ENCODE measurements around the gene B3GNT8.
"Not testable (repeated sequence)": the region's sequence is repeated elsewhere in the genome, so short reads cannot be mapped to it uniquely, and the experiment has no call there.

Gene B3GNT8

DNA sequence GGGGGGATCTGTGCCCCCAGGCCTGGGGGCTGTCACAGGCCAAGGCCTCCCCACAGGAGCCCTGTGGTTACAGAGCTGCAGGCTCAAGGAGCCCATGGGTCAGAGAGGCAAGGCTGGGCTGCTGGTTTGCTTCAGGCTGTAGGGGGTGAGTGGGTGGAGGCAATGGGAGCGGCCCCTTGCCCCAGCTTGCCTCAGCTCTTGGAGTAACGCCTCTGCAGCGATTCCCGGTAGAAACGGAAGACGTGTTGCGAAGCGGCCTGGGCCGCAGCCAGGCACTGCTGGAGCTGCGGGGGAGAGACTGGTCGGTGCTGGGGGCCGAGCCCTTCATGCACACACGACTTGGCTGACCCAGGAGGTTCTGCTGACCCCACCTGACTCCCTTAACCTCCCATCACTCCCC lies 40.7 kb downstream of the B3GNT8 start:
- DNase-seq (ENCODE audit: low read depth) = no peak

DNA sequence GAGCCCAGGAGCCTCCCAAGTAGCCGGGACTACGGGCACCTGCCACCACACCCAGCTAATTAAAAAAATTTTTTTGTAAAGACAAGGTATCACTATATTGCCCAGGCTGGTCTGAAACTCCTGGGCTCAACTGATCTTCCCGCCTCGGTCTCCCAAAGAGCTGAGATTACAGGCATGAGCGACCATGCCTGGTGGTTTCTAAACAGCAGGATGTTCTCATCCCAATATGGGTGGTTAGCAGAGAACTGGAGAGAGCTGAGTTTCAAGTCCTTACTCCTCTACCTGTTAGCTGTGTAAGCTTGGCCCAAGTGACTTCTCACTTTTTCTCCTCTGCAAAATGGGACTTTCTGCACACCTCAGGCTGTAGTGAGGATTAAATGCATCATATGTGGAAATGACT lies 42.8 kb downstream of the B3GNT8 start:
- DNase-seq (ENCODE audit: low read depth) = no peak

DNA sequence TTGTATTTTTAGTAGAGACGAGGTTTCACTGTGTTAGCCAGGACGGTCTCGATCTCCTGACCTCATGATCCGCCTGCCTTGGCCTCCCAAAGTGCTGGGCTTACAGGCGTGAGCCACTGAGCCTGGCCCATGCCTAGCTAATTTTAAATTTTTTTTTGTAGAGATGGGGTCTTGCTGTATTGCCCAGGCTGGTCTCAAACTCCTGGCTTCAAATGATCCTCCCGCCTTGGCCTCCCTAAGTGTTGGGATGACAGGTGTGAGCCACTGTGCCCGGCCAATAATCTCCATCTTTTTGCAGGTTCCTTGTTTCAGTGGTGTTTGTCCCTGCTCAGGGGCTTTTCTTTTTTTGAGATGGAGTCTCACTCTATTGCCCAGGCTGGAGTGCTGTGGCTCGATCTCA lies 45.6 kb downstream of the B3GNT8 start:
- not testable (repeated sequence) for DNase-seq (ENCODE audit: low read depth)

DNA sequence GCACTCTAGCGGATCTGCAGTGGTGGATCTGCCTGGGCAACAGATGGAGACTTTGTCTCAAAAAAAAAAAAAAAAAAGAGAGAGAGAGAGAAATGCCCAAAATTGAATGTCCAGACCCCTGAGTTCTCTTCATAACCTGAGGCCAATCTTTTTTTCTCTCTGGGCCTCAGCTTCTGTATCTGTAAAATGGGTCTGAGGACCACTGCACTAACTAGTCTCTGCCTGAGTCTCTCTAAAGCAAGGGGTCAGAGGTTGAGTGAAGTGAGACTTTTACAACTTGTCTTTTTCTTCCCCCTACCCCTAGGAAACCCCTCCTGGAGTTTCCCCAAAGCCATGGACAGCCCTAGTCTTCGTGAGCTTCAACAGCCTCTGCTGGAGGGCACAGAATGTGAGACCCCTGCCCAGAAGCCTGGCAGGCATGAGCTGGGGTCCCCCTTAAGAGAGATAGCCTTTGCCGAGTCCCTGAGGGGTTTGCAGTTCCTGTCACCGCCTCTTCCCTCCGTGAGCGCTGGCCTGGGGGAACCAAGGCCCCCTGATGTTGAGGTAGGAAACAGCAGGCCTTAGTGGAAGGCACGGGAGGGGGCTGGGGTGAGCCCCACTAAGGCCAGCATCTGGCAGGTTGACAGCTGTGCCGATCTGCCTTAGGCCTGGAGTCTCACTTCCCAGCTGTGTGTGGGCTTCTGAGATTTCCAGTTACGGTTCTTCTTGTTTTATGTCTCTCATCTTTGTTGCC lies 49.0 kb downstream of the B3GNT8 start:
- DNase-seq (ENCODE audit: low read depth) = no peak

DNA sequence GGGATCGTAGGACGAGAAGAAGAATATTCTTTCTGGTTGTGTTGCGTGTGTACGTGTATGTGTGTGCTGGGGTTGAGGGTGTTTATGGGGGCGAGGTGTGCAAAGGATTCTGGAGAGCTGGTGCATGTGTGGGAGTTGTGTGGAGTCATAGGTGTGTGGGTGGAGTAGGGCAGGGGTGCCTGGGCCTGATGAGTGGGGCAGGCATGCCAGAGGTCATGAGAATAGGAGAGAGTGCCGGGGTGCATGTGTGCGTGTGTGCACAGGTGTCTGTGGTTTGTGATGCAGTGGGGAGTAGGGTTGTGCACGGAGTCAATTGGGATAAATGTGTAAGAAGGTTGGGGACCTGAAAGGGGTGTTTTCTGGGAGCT lies 50.2 kb downstream of the B3GNT8 start:
- no peak for DNase-seq (ENCODE audit: low read depth)

DNA sequence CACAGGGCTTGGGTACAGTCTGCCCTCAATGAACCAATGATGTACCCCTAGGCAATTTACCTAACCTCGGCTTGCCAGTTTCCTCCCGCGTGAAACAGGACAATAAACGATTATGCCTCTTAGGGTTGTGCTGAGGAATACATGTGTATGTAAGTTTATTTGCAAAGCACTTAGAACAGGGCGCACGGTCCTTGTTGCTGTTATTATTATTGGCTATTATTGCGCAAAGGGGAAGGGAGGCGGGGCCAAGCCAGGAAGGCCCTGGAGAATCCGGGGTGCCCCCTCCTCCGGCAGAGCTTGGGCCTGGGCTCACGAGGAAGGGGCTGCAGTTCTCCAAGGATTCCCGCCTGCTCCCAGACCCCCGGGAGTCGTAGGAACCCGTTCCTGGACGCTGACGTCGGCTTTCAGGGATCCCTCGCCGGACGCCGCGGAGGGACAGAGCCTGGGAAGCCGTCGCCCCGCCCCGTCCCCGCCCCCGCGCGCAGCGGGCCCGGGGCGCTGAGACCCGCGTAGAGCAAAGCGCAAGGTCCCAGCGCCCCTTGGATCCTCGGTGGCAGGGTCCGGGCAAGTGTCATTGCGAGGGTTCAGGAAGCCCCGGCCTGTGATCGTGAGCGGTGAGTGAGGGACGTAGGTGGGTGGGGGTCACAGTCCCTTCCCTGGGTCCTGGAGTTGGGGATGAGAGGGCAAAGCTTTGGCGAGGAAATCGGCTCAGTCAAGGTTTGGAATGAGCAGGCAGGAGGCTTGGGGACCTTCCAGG lies 50.8 kb downstream of the B3GNT8 start, which contains the start of gene TMEM91:
TMEM91 (plus strand) TSS at position 293 of the 757 bp plus-strand sequence. CDS start 1,777 bp downstream, outside the sequence.
- no peak for DNase-seq (ENCODE audit: low read depth)

Measured in T follicular helper cell (primary cell).